Endothelial cell of umbilical vein (primary cell): Measurements from ENCODE around the gene NRXN3. TPM values are rescaled to one million over a fixed set of nuclear protein-coding genes. Genes with fewer than 3 reads are reported as not detected.

Experiments
- BruUV-seq: library from RNA; stranded (reverse); fragments of 400-500 nt; replicated peaks from 2 replicates; lab custom pipeline; 2021; lab: Mats Ljungman, UMichigan
- CTCF ChIA-PET: fragments of 300-600, 350-600 bp; sonication (Branson Sonifier 250); formaldehyde crosslinking; loops from one replicate; lab custom pipeline; 2021; ENCODE audit warnings: antibody characterized with exemption, inconsistent platforms; lab: Charles Lee
- POLR2A ChIA-PET: fragments of 300-600, 350-600 bp; sonication (Branson Sonifier 250); formaldehyde crosslinking; loops from one replicate; lab custom pipeline; 2021; ENCODE audit warnings: antibody characterized with exemption, inconsistent platforms; lab: Charles Lee
- DNase-seq: peaks from one replicate; pipeline ENCODE4 v3.0.0-alpha.2; 2011; ENCODE audit warnings: low read depth, low spot score
- FAIRE-seq: peaks from 2 replicates; lab custom pipeline; 2011; peaks lifted over from hg19 to GRCh38; lab: Jason Lieb, UNC
- H2AFZ ChIP-seq: 2 replicates; pipeline ENCODE4 v1.6.0; 2012; ENCODE audit warnings: low read depth, low read length, control low read depth, inconsistent platforms
- H3K27ac ChIP-seq: 2 replicates; pipeline ENCODE4 v1.5.1; 2011; ENCODE audit warnings: low read depth, mild to moderate bottlenecking, control low read depth, low read length, moderate library complexity; ENCODE audit not compliant: insufficient read depth
- H3K27me3 ChIP-seq, 2 experiments: 2 replicates each; pipeline versions ENCODE4 v1.6.0 to v1.6.1; 2011; ENCODE audit warnings: low read length in 2 of 2, mixed read lengths in 1 of 2; ENCODE audit not compliant: control insufficient read depth in 2 of 2, insufficient read depth in 2 of 2
- H3K36me3 ChIP-seq, 2 experiments: 2 replicates in 1 of 2; 3 replicates in 1 of 2; pipeline ENCODE4 v1.5.1; 2011; ENCODE audit warnings: low read length in 2 of 2, mild to moderate bottlenecking in 1 of 2, moderate library complexity in 1 of 2; ENCODE audit not compliant: control insufficient read depth in 2 of 2, insufficient read depth in 2 of 2; ENCODE audit errors: extremely low read depth in 1 of 2
- H3K4me1 ChIP-seq: 3 replicates; pipeline ENCODE4 v1.5.1; 2011; ENCODE audit warnings: mild to moderate bottlenecking, low read length; ENCODE audit not compliant: control insufficient read depth, insufficient read depth; ENCODE audit errors: extremely low read depth
- H3K4me2 ChIP-seq: 2 replicates; pipeline ENCODE4 v1.6.1; 2011; ENCODE audit warnings: low read length, control low read depth, mixed read lengths; ENCODE audit not compliant: insufficient read depth
- H3K4me3 ChIP-seq, 3 experiments: fragments of 200-600 bp in 1 of 3; sonication (generic), shearing (Covaris generic) in 1 of 3; replicated peaks in 1 of 3; 2 replicates each; pipeline ENCODE4 v1.5.1; 2011 to 2016; ENCODE audit warnings: control low read depth in 3 of 3, low read length in 3 of 3, mild to moderate bottlenecking in 2 of 3, inconsistent platforms in 1 of 3, low read depth in 1 of 3, moderate library complexity in 1 of 3; ENCODE audit not compliant: insufficient read depth in 1 of 3
- H3K79me2 ChIP-seq: 2 replicates; pipeline ENCODE4 v1.6.0; 2012; ENCODE audit warnings: low read length, inconsistent platforms; ENCODE audit not compliant: control insufficient read depth, insufficient read depth
- H3K9ac ChIP-seq: replicated peaks from 2 replicates; pipeline ENCODE3; 2011; ENCODE audit warnings: low read length, control low read depth; ENCODE audit not compliant: insufficient read depth; ENCODE audit errors: extremely low read depth
- H3K9me1 ChIP-seq: replicated peaks from 3 replicates; pipeline ENCODE4 v1.6.0; 2011; ENCODE audit warnings: mild to moderate bottlenecking, low read length; ENCODE audit not compliant: control insufficient read depth, insufficient read depth; ENCODE audit errors: extremely low read depth
- H3K9me3 ChIP-seq: replicated peaks from 2 replicates; pipeline ENCODE4 v1.5.1; 2012; ENCODE audit warnings: low read length, inconsistent platforms; ENCODE audit not compliant: control insufficient read depth, insufficient read depth
- H4K20me1 ChIP-seq: replicated peaks from 2 replicates; pipeline ENCODE3; 2011; ENCODE audit warnings: mild to moderate bottlenecking, low read length; ENCODE audit not compliant: control insufficient read depth, insufficient read depth; ENCODE audit errors: extremely low read depth
- CTCF ChIP-seq, 2 donors: IDR thresholded peaks; 1 replicate in 1 of 2; 2 replicates in 1 of 2; pipeline ENCODE4 v1.5.1; 2011; ENCODE audit warnings: low read length in 2 of 2, mild to moderate bottlenecking in 2 of 2, moderate library complexity in 2 of 2, control low read depth in 1 of 2, inconsistent platforms in 1 of 2, low read depth in 1 of 2; ENCODE audit not compliant: insufficient read depth in 1 of 2; ENCODE audit errors: extremely low read depth in 1 of 2
- FOS ChIP-seq: IDR thresholded peaks from 2 replicates; pipeline ENCODE4 v1.6.1; 2011; ENCODE audit warnings: mild to moderate bottlenecking, low read length, moderate library complexity, borderline replicate concordance; ENCODE audit not compliant: insufficient read depth
- GATA2 ChIP-seq: IDR thresholded peaks from 2 replicates; pipeline ENCODE4 v1.7.0; 2011; ENCODE audit warnings: low read depth, mild to moderate bottlenecking, moderate library complexity, mixed read lengths, low read length; ENCODE audit not compliant: insufficient read length, insufficient read depth
- JUN ChIP-seq: IDR thresholded peaks from 2 replicates; pipeline ENCODE4 v1.6.1; 2011; ENCODE audit warnings: borderline replicate concordance, low read depth; ENCODE audit not compliant: insufficient read length, insufficient read depth
- MAX ChIP-seq: IDR thresholded peaks from 2 replicates; pipeline ENCODE4 v1.6.1; 2011; ENCODE audit not compliant: insufficient read depth, insufficient read length
- POLR2A ChIP-seq: IDR thresholded peaks from 2 replicates; pipeline ENCODE4 v1.6.1; 2012; ENCODE audit warnings: low read depth, mild to moderate bottlenecking, control low read depth, low read length
- POLR2AphosphoS5 ChIP-seq: IDR thresholded peaks from 2 replicates; pipeline ENCODE4 v1.6.1; 2012; ENCODE audit warnings: low read depth, mild to moderate bottlenecking, control low read depth, low read length, moderate library complexity; ENCODE audit not compliant: insufficient read depth
- dilution Hi-C: fragments of 300-500 bp; cut with MboI; formaldehyde crosslinking; loops from one replicate; pipeline ENCODE4 v1.15.0; 2019; ENCODE audit warnings: low sequenced_read_pairs; ENCODE audit not compliant: extremely low pct_ligation_motif_present
- intact Hi-C: fragments of 100-400 bp; cut with micrococcal nuclease; formaldehyde crosslinking; loops from one replicate; pipeline ENCODE4 v1.10.0; 2022
- polyA plus RNA-seq, 4 experiments: library from polyadenylated mRNA; depleted of rRNA in 3 of 4; stranded (reverse) in 3 of 4; unstranded in 1 of 4; fragments of >200 nt; gene quantifications; 2 replicates each; pipeline versions ENCODE4 v1.2.1 to v1.2.3, GENCODE V29; 2011 to 2012; ENCODE audit warnings: missing spikeins in 1 of 4
- total RNA-seq: library from RNA; stranded (reverse); gene quantifications from 2 replicates; pipeline ENCODE4 v1.2.3, GENCODE V29; 2021

Gene NRXN3
- total and polyA plus RNA-seq, 2 donors (not counting 3 experiments of a cell fraction or from before 2014, with no cell fraction given): 0.72 to 4.2 TPM

- dilution Hi-C loops: no loop called here
- H3K9me1 ChIP-seq: no peaks in the 10 kb centered on the region
- H4K20me1 ChIP-seq: no peaks in the 10 kb centered on the region
- H3K9ac ChIP-seq: peak overlapping the region; percentile 73
- no peaks in the 10 kb centered on the region for H3K79me2 ChIP-seq
- H3K4me2 ChIP-seq: peak overlapping the region; percentile 77
- H3K4me3 ChIP-seq: peak overlapping the region in 1 of 3 experiments; percentile 19
- H3K9me3 ChIP-seq: no peaks in the 10 kb centered on the region
- TF ChIP-seq GATA2 (peak; percentile 89), POLR2AphosphoS5 (peak; percentile 56), CTCF (IDR thresholded peaks at IDR 0.05; ENCODE audit: extremely low read depth in 1 of 2, insufficient read depth in 1 of 2, low read depth in 1 of 2, low read length in 2 of 2) (no peak), JUN (peak; percentile 96), FOS (peak; percentile 62), POLR2A (peak; percentile 61), MAX (no peak)
- no peak overlapping the region for H2AFZ ChIP-seq
- no peaks in the 10 kb centered on the region for H3K36me3 ChIP-seq
- intact Hi-C loops: loop anchor here (1.0 to 2.0 kb wide), 7 partner anchors 8 to 1716 kb away; no protein-coding TSS in a partner anchor
- no TSS peak for BruUV-seq
- CTCF ChIA-PET: interaction anchor here (1.3 to 4.6 kb wide), 2 partner anchors 12 to 20 kb away, joined by 5 to 59 read pairs; no protein-coding TSS in a partner anchor
- no peaks in the 10 kb centered on the region for H3K27me3 ChIP-seq
- DNase-seq: peak; percentile 92
- H3K27ac ChIP-seq: peak overlapping the region; percentile 82
- H3K4me1 ChIP-seq: peaks cover 33% of the 10 kb centered on the region
- POLR2A ChIA-PET: no interaction called here
- peak; percentile 84 for FAIRE-seq
Observed at GRCh38 chr14:78921856-78922255, 751.7 kb downstream of the NRXN3 start.
